ENCODE results near the gene SOCS1.

GRCh38 chr16:11211977-11212797, 43.8 kb downstream of the SOCS1 start:
- TF ChIP-seq EZH2 (IDR thresholded peaks at IDR 0.05; ENCODE audit: borderline replicate concordance, insufficient read depth, low read depth, low read length, poor library complexity, severe bottlenecking) (no peak), CTCF (IDR thresholded peaks at IDR 0.05) (no peak)

All from B cell (primary cell).